ENCODE measurements around the gene DISP2.
A peak's percentile ranks its signal among the peaks of the same experiment; 100 is the strongest.

The DISP2 gene

GRCh38 chr15:40421246-40422157 lies 63.5 kb downstream of the DISP2 start:
- DNase-seq (ENCODE audit: low read depth in 2 of 2), result peak; percentile 79 to 88

GRCh38 chr15:40424483-40425115 lies 66.6 kb downstream of the DISP2 start:
- DNase-seq (ENCODE audit: low read depth in 2 of 2), result no peak

GRCh38 chr15:40425681-40426080 lies 67.7 kb downstream of the DISP2 start:
- no peak for DNase-seq (ENCODE audit: low read depth in 2 of 2)

- DNase-seq (ENCODE audit: low read depth in 2 of 2), result no peak
Measured at GRCh38 chr15:40427188-40427587, 69.2 kb downstream of the DISP2 start.

- DNase-seq (ENCODE audit: low read depth in 2 of 2), result no peak
Measured at GRCh38 chr15:40428185-40428584, 70.2 kb downstream of the DISP2 start.
